A673 (cell line): ENCODE measurements around the gene PRKG1. TPM values are rescaled to one million over a fixed set of nuclear protein-coding genes. Genes with fewer than 3 reads are reported as not detected.

Source experiments
- BruUV-seq: library from RNA; stranded (reverse); fragments of 400-500 nt; replicated peaks from 2 replicates; lab custom pipeline; 2021; lab: Mats Ljungman, UMichigan
- CTCF ChIA-PET: fragments of 300-600 bp; sonication (Branson Sonifier 250); formaldehyde crosslinking; loops from one replicate; lab custom pipeline; 2022; ENCODE audit warnings: antibody characterized with exemption; lab: Charles Lee
- POLR2A ChIA-PET: fragments of 300-600 bp; sonication (Branson Sonifier 250); formaldehyde crosslinking; loops from one replicate; lab custom pipeline; 2022; ENCODE audit warnings: antibody characterized with exemption; ENCODE audit not compliant: low non-redundant PET; lab: Charles Lee
- DNase-seq: peaks from one replicate; pipeline ENCODE4 v3.0.0-alpha.2; 2015; ENCODE audit warnings: low spot score
- H3K27ac ChIP-seq: fragments of 200-600 bp; sonication (generic); 2 replicates; pipeline ENCODE4 v1.5.1; 2016; ENCODE audit warnings: mixed run types, low read depth, mild to moderate bottlenecking, mixed read lengths, antibody characterized with exemption, low read length; ENCODE audit not compliant: poor library complexity, severe bottlenecking
- H3K27me3 ChIP-seq: fragments of 200-600 bp; sonication (generic); replicated peaks from 2 replicates; pipeline ENCODE4 v1.6.1; 2017; ENCODE audit warnings: mixed run types, low read depth, mild to moderate bottlenecking, mixed read lengths, antibody characterized with exemption, low read length; ENCODE audit not compliant: insufficient read depth, poor library complexity
- H3K36me3 ChIP-seq: fragments of 200-600 bp; sonication (generic); 2 replicates; pipeline ENCODE4 v1.6.1; 2016; ENCODE audit warnings: mixed run types, mild to moderate bottlenecking, mixed read lengths, antibody characterized with exemption, low read length; ENCODE audit not compliant: insufficient read depth, poor library complexity, severe bottlenecking
- H3K4me1 ChIP-seq: fragments of 200-600 bp; sonication (generic); 2 replicates; pipeline ENCODE4 v1.6.1; 2017; ENCODE audit warnings: mixed run types, mild to moderate bottlenecking, mixed read lengths, antibody characterized with exemption, low read length; ENCODE audit not compliant: insufficient read depth, poor library complexity, severe bottlenecking
- H3K4me3 ChIP-seq: fragments of 200-600 bp; sonication (generic); 2 replicates; pipeline ENCODE4 v1.5.1; 2016; ENCODE audit warnings: low read depth, mixed run types, mild to moderate bottlenecking, mixed read lengths, low read length; ENCODE audit not compliant: poor library complexity, severe bottlenecking
- H3K9me3 ChIP-seq: fragments of 200-600 bp; sonication (generic); 2 replicates; pipeline ENCODE4 v1.6.1; 2016; ENCODE audit warnings: mixed run types, low read depth, mild to moderate bottlenecking, mixed read lengths, antibody characterized with exemption, low read length; ENCODE audit not compliant: poor library complexity, severe bottlenecking
- CTCF ChIP-seq: fragments of 300-800, 200-600 bp; sonication (generic); conservative IDR thresholded peaks from 2 replicates; pipeline ENCODE4 v1.5.1; 2017; ENCODE audit warnings: low read depth, mild to moderate bottlenecking, antibody characterized with exemption, low read length, moderate library complexity, mixed read lengths
- EZH2 ChIP-seq: fragments of 200-600 bp; sonication (generic); IDR thresholded peaks from 2 replicates; pipeline ENCODE4 v1.6.1; 2017; ENCODE audit warnings: borderline replicate concordance, low read depth, mild to moderate bottlenecking, mixed read lengths, antibody characterized with exemption, low read length; ENCODE audit not compliant: poor library complexity, severe bottlenecking
- intact Hi-C: fragments of 100-400 bp; cut with micrococcal nuclease; formaldehyde crosslinking; loops from one replicate; pipeline ENCODE4 v1.10.0; 2022; ENCODE audit not compliant: unreplicated experiment
- total RNA-seq: library from RNA; stranded (reverse); gene quantifications from 2 replicates; pipeline ENCODE4 v1.2.3, GENCODE V29; 2021

The PRKG1 gene
- total RNA-seq, 1 experiment from 2014 or later, result 0.58 TPM

GRCh38 chr10:51679841-51680240 is 605.6 kb downstream of the PRKG1 start:
- H3K27me3 ChIP-seq, result peaks cover 45% of the 10 kb centered on the region
- DNase-seq, result no peak
- intact Hi-C loops, result no loop called here
- H3K4me1 ChIP-seq, result no peaks in the 10 kb centered on the region
- no TSS peak for BruUV-seq
- H3K27ac ChIP-seq, result no peak overlapping the region
- H3K9me3 ChIP-seq, result no peaks in the 10 kb centered on the region
- H3K36me3 ChIP-seq, result no peaks in the 10 kb centered on the region
- no peak overlapping the region for H3K4me3 ChIP-seq
- TF ChIP-seq CTCF (no peak), EZH2 (no peak)
- POLR2A ChIA-PET, result no interaction called here
- CTCF ChIA-PET, result no interaction called here

GRCh38 chr10:51683031-51683691 is 608.9 kb downstream of the PRKG1 start:
- ChIA-PET CTCF (no interaction called here), POLR2A (no interaction called here)
- H3K4me1 ChIP-seq, result no peaks in the 10 kb centered on the region
- H3K27ac ChIP-seq, result no peak overlapping the region
- TF ChIP-seq CTCF (no peak), EZH2 (no peak)
- no peak overlapping the region for H3K4me3 ChIP-seq
- H3K9me3 ChIP-seq, result no peaks in the 10 kb centered on the region
- BruUV-seq, result no TSS peak
- no peaks in the 10 kb centered on the region for H3K36me3 ChIP-seq
- DNase-seq, result no peak
- intact Hi-C loops, result no loop called here
- peaks cover 36% of the 10 kb centered on the region for H3K27me3 ChIP-seq

DNA sequence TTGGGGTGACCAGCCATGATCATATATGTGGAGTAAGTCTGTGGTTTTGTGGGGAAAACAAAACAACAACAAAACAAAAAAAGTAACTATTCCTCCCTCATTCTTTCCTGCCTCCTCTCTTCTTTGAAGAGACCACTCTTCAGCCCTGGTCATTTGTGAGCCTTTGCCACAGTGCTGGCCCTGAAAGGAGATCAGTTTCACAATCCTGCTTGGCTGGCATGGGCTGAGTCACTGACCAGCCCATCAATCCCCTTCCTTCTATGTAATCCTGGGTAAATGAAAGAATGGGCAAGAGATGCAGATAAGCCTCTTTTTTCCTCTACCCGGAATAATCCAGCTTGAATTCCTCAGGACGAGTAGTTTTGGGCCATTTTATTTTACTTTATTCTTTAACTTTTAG is 611.5 kb downstream of the PRKG1 start:
- no peak for DNase-seq
- no TSS peak for BruUV-seq
- Histone ChIP-seq H3K27me3 (peaks cover 15% of the 10 kb centered on the region), H3K4me3 (no peak overlapping the region), H3K9me3 (no peaks in the 10 kb centered on the region), H3K4me1 (no peaks in the 10 kb centered on the region), H3K27ac (no peak overlapping the region), H3K36me3 (no peaks in the 10 kb centered on the region)
- ChIA-PET POLR2A (no interaction called here), CTCF (no interaction called here)
- intact Hi-C loops, result no loop called here
- no peak for TF ChIP-seq EZH2
- TF ChIP-seq CTCF, result no peak
